Mesenchymal stem cell (in vitro differentiated cells and primary cell): ENCODE results near the gene CLCA2.

Source experiments
- DNase-seq: peaks from one replicate; pipeline ENCODE4 v3.0.0-alpha.2; 2013
- H2AFZ ChIP-seq: one replicate; pipeline ENCODE4 v1.6.1; 2013; ENCODE audit warnings: low read depth, mild to moderate bottlenecking, control low read depth, inconsistent platforms, low read length, moderate library complexity
- H2AK5ac ChIP-seq: 2 replicates; pipeline ENCODE4 v1.6.1; 2013; ENCODE audit warnings: low read length, moderate library complexity, mild to moderate bottlenecking, inconsistent platforms; ENCODE audit not compliant: severe bottlenecking
- H2BK120ac ChIP-seq: one replicate; pipeline ENCODE4 v1.6.1; 2013; ENCODE audit warnings: low read depth, mild to moderate bottlenecking, inconsistent platforms, low read length, moderate library complexity
- H2BK12ac ChIP-seq, 2 experiments: one replicate each; pipeline ENCODE4 v1.6.1; 2013; ENCODE audit warnings: inconsistent platforms in 2 of 2, low read length in 2 of 2, mild to moderate bottlenecking in 2 of 2, moderate library complexity in 2 of 2, control low read depth in 1 of 2
- H2BK15ac ChIP-seq: one replicate; pipeline ENCODE4 v1.6.1; 2013; ENCODE audit warnings: mild to moderate bottlenecking, low read depth, inconsistent platforms; ENCODE audit not compliant: poor library complexity, severe bottlenecking
- H2BK5ac ChIP-seq: 2 replicates; pipeline ENCODE4 v1.6.1; 2013; ENCODE audit warnings: low read depth, mild to moderate bottlenecking, low read length, control low read depth, inconsistent platforms; ENCODE audit not compliant: poor library complexity, severe bottlenecking
- H3K14ac ChIP-seq, 2 experiments: one replicate each; pipeline ENCODE4 v1.6.1; 2013; ENCODE audit warnings: inconsistent platforms in 2 of 2, low read length in 2 of 2, control low read depth in 1 of 2, mild to moderate bottlenecking in 1 of 2, moderate library complexity in 1 of 2
- H3K18ac ChIP-seq, 2 experiments: one replicate each; pipeline ENCODE4 v1.6.1; 2013; ENCODE audit warnings: inconsistent platforms in 2 of 2, low read length in 2 of 2, control low read depth in 1 of 2, low read depth in 1 of 2, mild to moderate bottlenecking in 1 of 2
- H3K23ac ChIP-seq, 2 experiments: one replicate each; pipeline ENCODE4 v1.6.1; 2013; ENCODE audit warnings: inconsistent platforms in 2 of 2, low read length in 2 of 2, mild to moderate bottlenecking in 2 of 2, moderate library complexity in 2 of 2, control low read depth in 1 of 2
- H3K27ac ChIP-seq: 2 replicates; pipeline ENCODE4 v1.5.1; 2013; ENCODE audit warnings: mild to moderate bottlenecking, moderate library complexity, low read length, control low read depth, inconsistent platforms; ENCODE audit not compliant: poor library complexity, severe bottlenecking
- H3K27me3 ChIP-seq, 2 experiments: 2 replicates each; pipeline versions ENCODE4 v1.6.1 to v1.7.0; 2013; ENCODE audit warnings: low read length in 2 of 2, mild to moderate bottlenecking in 2 of 2, moderate library complexity in 2 of 2, control low read depth in 1 of 2, inconsistent platforms in 1 of 2; ENCODE audit not compliant: control insufficient read depth in 1 of 2, insufficient read depth in 1 of 2
- H3K36me3 ChIP-seq, 2 experiments: 2 replicates each; pipeline versions ENCODE4 v1.6.1 to v1.7.0; 2013; ENCODE audit warnings: low read length in 2 of 2, control low read depth in 1 of 2, inconsistent platforms in 1 of 2, low read depth in 1 of 2, mild to moderate bottlenecking in 1 of 2; ENCODE audit not compliant: insufficient read depth in 2 of 2, control insufficient read depth in 1 of 2
- H3K4ac ChIP-seq, 2 experiments: one replicate each; pipeline ENCODE4 v1.6.1; 2013; ENCODE audit warnings: inconsistent platforms in 2 of 2, low read length in 2 of 2, mild to moderate bottlenecking in 2 of 2, moderate library complexity in 2 of 2, control low read depth in 1 of 2, low read depth in 1 of 2
- H3K4me1 ChIP-seq: 2 replicates; pipeline ENCODE4 v1.6.1; 2013; ENCODE audit warnings: low read depth, low read length, control low read depth; ENCODE audit not compliant: control insufficient read depth, insufficient read depth
- H3K4me2 ChIP-seq: 2 replicates; pipeline ENCODE4 v1.6.1; 2013; ENCODE audit warnings: low read length, mild to moderate bottlenecking, inconsistent platforms; ENCODE audit not compliant: poor library complexity, severe bottlenecking
- H3K4me3 ChIP-seq, 2 experiments: 2 replicates each; pipeline versions ENCODE4 v1.5.1 to v1.7.0; 2013; ENCODE audit warnings: low read length in 2 of 2, mild to moderate bottlenecking in 2 of 2, control low read depth in 1 of 2, low read depth in 1 of 2; ENCODE audit not compliant: insufficient read depth in 1 of 2
- H3K79me1 ChIP-seq: replicated peaks from 2 replicates; pipeline ENCODE4 v1.6.1; 2013; ENCODE audit warnings: mild to moderate bottlenecking, control low read depth, low read length, inconsistent platforms; ENCODE audit not compliant: poor library complexity, severe bottlenecking
- H3K9ac ChIP-seq: 2 replicates; pipeline ENCODE4 v1.7.0; 2013; ENCODE audit warnings: mild to moderate bottlenecking, low read length, moderate library complexity
- H3K9me3 ChIP-seq: 2 replicates; pipeline ENCODE4 v1.7.0; 2013; ENCODE audit warnings: mild to moderate bottlenecking, low read length; ENCODE audit not compliant: control insufficient read depth
- H4K8ac ChIP-seq: one replicate; pipeline ENCODE4 v1.6.1; 2013; ENCODE audit warnings: inconsistent platforms, mild to moderate bottlenecking, low read length, moderate library complexity
- H4K91ac ChIP-seq: one replicate; pipeline ENCODE4 v1.6.1; 2013; ENCODE audit warnings: mild to moderate bottlenecking, low read length, inconsistent platforms
- WGBS: methylation state at CpG from one replicate; pipeline ENCODE4 v1.1.7; 2013; ENCODE audit warnings: mixed read lengths; 5-methylcytosine and 5-hydroxymethylcytosine counted together

CLCA2 gene

GRCh38 chr1:86477256-86477655 is 53.3 kb downstream of the CLCA2 start:
- Histone ChIP-seq H2AFZ (no peak overlapping the region), H3K36me3 (no peaks in the 10 kb centered on the region), H4K91ac (no peak overlapping the region), H3K79me1 (no peaks in the 10 kb centered on the region), H3K23ac (no peak overlapping the region), H3K14ac (no peak overlapping the region), H2BK5ac (no peak overlapping the region), H3K9me3 (no peaks in the 10 kb centered on the region), H3K27me3 (peaks cover 0 to under 1% of the 10 kb centered on the region in 2 experiments), H2BK120ac (no peak overlapping the region), H3K27ac (no peak overlapping the region), H2BK12ac (no peak overlapping the region), H4K8ac (no peak overlapping the region), H3K18ac (no peak overlapping the region), H3K4ac (no peak overlapping the region), H3K9ac (peak overlapping the region; percentile 70), H3K4me3 (peak overlapping the region in 1 of 2 experiments; percentile 50), H2BK15ac (no peak overlapping the region), H3K4me1 (no peaks in the 10 kb centered on the region), H3K4me2 (no peak overlapping the region), H2AK5ac (no peak overlapping the region)
- no peak for DNase-seq
- WGBS: 91% methylated on average over 4 of the region's 4 CpGs

GRCh38 chr1:86477682-86478081 is 53.7 kb downstream of the CLCA2 start:
- Histone ChIP-seq H2BK5ac (no peak overlapping the region), H2AK5ac (no peak overlapping the region), H3K27ac (no peak overlapping the region), H3K36me3 (no peaks in the 10 kb centered on the region), H4K8ac (no peak overlapping the region), H3K9ac (peak overlapping the region; percentile 70), H2AFZ (no peak overlapping the region), H3K79me1 (no peaks in the 10 kb centered on the region), H2BK12ac (no peak overlapping the region), H3K9me3 (no peaks in the 10 kb centered on the region), H2BK120ac (no peak overlapping the region), H3K4me1 (no peaks in the 10 kb centered on the region), H3K27me3 (no peaks in the 10 kb centered on the region), H2BK15ac (no peak overlapping the region), H3K18ac (no peak overlapping the region), H3K14ac (no peak overlapping the region), H3K4ac (no peak overlapping the region), H3K4me3 (no peak overlapping the region), H4K91ac (no peak overlapping the region), H3K23ac (no peak overlapping the region), H3K4me2 (peak overlapping the region; percentile 11)
- WGBS: 96% methylated on average over 4 of the region's 4 CpGs
- no peak for DNase-seq

GRCh38 chr1:86478416-86479156 is 54.6 kb downstream of the CLCA2 start:
- no peak overlapping the region for H3K18ac ChIP-seq
- no peaks in the 10 kb centered on the region for H3K9me3 ChIP-seq
- H4K8ac ChIP-seq: no peak overlapping the region
- no peak overlapping the region for H2AK5ac ChIP-seq
- H3K4me3 ChIP-seq: no peak overlapping the region
- peak overlapping the region; percentile 27 for H3K9ac ChIP-seq
- H2BK15ac ChIP-seq: no peak overlapping the region
- H3K4me1 ChIP-seq: no peaks in the 10 kb centered on the region
- no peak overlapping the region for H3K4me2 ChIP-seq
- no peaks in the 10 kb centered on the region for H3K79me1 ChIP-seq
- H3K27me3 ChIP-seq: no peaks in the 10 kb centered on the region
- no peak overlapping the region for H3K4ac ChIP-seq
- no peak overlapping the region for H2BK12ac ChIP-seq
- no peak overlapping the region for H3K23ac ChIP-seq
- H2BK120ac ChIP-seq: no peak overlapping the region
- H4K91ac ChIP-seq: no peak overlapping the region
- no peak overlapping the region for H2BK5ac ChIP-seq
- DNase-seq: no peak
- no peak overlapping the region for H3K14ac ChIP-seq
- H3K36me3 ChIP-seq: no peaks in the 10 kb centered on the region
- H3K27ac ChIP-seq: no peak overlapping the region
- WGBS: 75% methylated on average over 3 of the region's 5 CpGs
- no peak overlapping the region for H2AFZ ChIP-seq

- H3K36me3 ChIP-seq: no peaks in the 10 kb centered on the region
- no peak overlapping the region for H4K8ac ChIP-seq
- no peak overlapping the region for H2AFZ ChIP-seq
- no peak overlapping the region for H2BK15ac ChIP-seq
- H3K9ac ChIP-seq: no peak overlapping the region
- H2BK120ac ChIP-seq: no peak overlapping the region
- H2BK12ac ChIP-seq: no peak overlapping the region
- no peaks in the 10 kb centered on the region for H3K79me1 ChIP-seq
- H3K23ac ChIP-seq: no peak overlapping the region
- no peak overlapping the region for H3K4ac ChIP-seq
- H3K27ac ChIP-seq: no peak overlapping the region
- DNase-seq: no peak
- H3K9me3 ChIP-seq: no peaks in the 10 kb centered on the region
- H3K4me3 ChIP-seq: no peak overlapping the region
- H3K4me2 ChIP-seq: no peak overlapping the region
- H2AK5ac ChIP-seq: no peak overlapping the region
- no peak overlapping the region for H3K18ac ChIP-seq
- H2BK5ac ChIP-seq: no peak overlapping the region
- no peaks in the 10 kb centered on the region for H3K27me3 ChIP-seq
- H3K4me1 ChIP-seq: peaks cover 2% of the 10 kb centered on the region
- 100% methylated on average over 1 of the region's 4 CpGs for WGBS
- no peak overlapping the region for H3K14ac ChIP-seq
- no peak overlapping the region for H4K91ac ChIP-seq
These were observed 58.0 kb downstream of the CLCA2 start for GRCh38 chr1:86481966-86482365.
